K562 (cell line): ENCODE data around the gene ERCC6. TPM values are rescaled to one million over a fixed set of nuclear protein-coding genes. Genes with fewer than 3 reads are reported as not detected.

ENCODE experiments used
- ATAC-seq: fragments of 200-7000 bp; cut with Tn5 transposase; 3 replicates; pipeline ENCODE4 v1.9.1; 2020; ENCODE audit warnings: moderate library complexity
- BruUV-seq: library from RNA; stranded (reverse); fragments of 400-500 nt; replicated peaks from 2 replicates; lab custom pipeline; 2021; lab: Mats Ljungman, UMichigan
- CTCF ChIA-PET: fragments of 300-600 bp; formaldehyde crosslinking; extraction: SDS; loops from one replicate; lab custom pipeline; 2021; ENCODE audit warnings: low intra/inter-chr PET ratio; lab: Yijun Ruan, JAX
- POLR2A ChIA-PET: fragments of 300-600, 350-650 bp; sonication (Branson Sonifier 250); formaldehyde crosslinking; extraction: SDS; loops from one replicate; lab custom pipeline; 2021; ENCODE audit warnings: antibody characterized with exemption, inconsistent platforms; lab: Yijun Ruan, JAX
- DNase-seq, 4 experiments: peaks; one replicate each; pipeline versions ENCODE4 v3.0.0 to v3.0.0-alpha.2; 2011 to 2018; ENCODE audit warnings: low spot score in 3 of 4, mixed read lengths in 3 of 4; ENCODE audit errors: extremely low read depth in 1 of 4
- FAIRE-seq: peaks from 2 replicates; lab custom pipeline; 2011; peaks lifted over from hg19 to GRCh38; lab: Jason Lieb, UNC
- H2AFZ ChIP-seq: 2 replicates; pipeline ENCODE4 v1.6.0; 2011; ENCODE audit warnings: low read depth, low read length, control low read depth, inconsistent platforms
- H3K27ac ChIP-seq: fragments of 200-600 bp; 3 replicates; pipeline ENCODE4 v1.8.0; 2011; ENCODE audit warnings: low read depth, mild to moderate bottlenecking, control low read depth, inconsistent platforms, low read length, moderate library complexity, mixed read lengths; ENCODE audit errors: extremely low read depth
- H3K27me3 ChIP-seq, 2 experiments: fragments of 300-600 bp in 1 of 2; 2 replicates in 1 of 2; 3 replicates in 1 of 2; pipeline versions ENCODE4 v1.6.0 to v1.8.0; 2011; ENCODE audit warnings: inconsistent platforms in 2 of 2, low read length in 2 of 2, mild to moderate bottlenecking in 1 of 2, mixed read lengths in 1 of 2, moderate library complexity in 1 of 2; ENCODE audit not compliant: control insufficient read depth in 2 of 2, insufficient read depth in 2 of 2
- H3K36me3 ChIP-seq: fragments of 300-600 bp; 3 replicates; pipeline ENCODE4 v1.8.0; 2011; ENCODE audit warnings: mild to moderate bottlenecking, low read length, inconsistent platforms; ENCODE audit not compliant: control insufficient read depth, insufficient read depth
- H3K4me1 ChIP-seq, 2 experiments: fragments of 200-600 bp in 1 of 2; replicated peaks in 1 of 2; 2 replicates in 1 of 2; 3 replicates in 1 of 2; pipeline versions ENCODE4 v1.5.1 to v1.8.0; 2011; ENCODE audit warnings: inconsistent platforms in 2 of 2, low read length in 2 of 2, mild to moderate bottlenecking in 1 of 2, mixed read lengths in 1 of 2, moderate library complexity in 1 of 2; ENCODE audit not compliant: control insufficient read depth in 2 of 2, insufficient read depth in 2 of 2
- H3K4me2 ChIP-seq: 2 replicates; pipeline ENCODE4 v1.6.1; 2011; ENCODE audit warnings: low read length, control low read depth, inconsistent platforms, mixed read lengths; ENCODE audit not compliant: insufficient read depth
- H3K4me3 ChIP-seq: fragments of 200-600 bp; sonication (generic), shearing (Covaris generic); 2 replicates; pipeline ENCODE4 v1.5.1; 2016; ENCODE audit warnings: control low read depth, inconsistent platforms
- H3K79me2 ChIP-seq: fragments of 200-600 bp; 3 replicates; pipeline ENCODE4 v1.8.0; 2011; ENCODE audit warnings: low read length, inconsistent platforms; ENCODE audit not compliant: control insufficient read depth, insufficient read depth
- H3K9ac ChIP-seq, 2 experiments: 2 replicates each; pipeline versions ENCODE4 v1.6.0 to v1.6.1; 2011; ENCODE audit warnings: low read depth in 2 of 2, low read length in 2 of 2, control low read depth in 1 of 2, inconsistent platforms in 1 of 2, mild to moderate bottlenecking in 1 of 2, mixed read lengths in 1 of 2; ENCODE audit not compliant: insufficient read depth in 1 of 2
- H3K9me1 ChIP-seq: one replicate; pipeline ENCODE4 v1.6.0; 2011; ENCODE audit warnings: inconsistent platforms, mild to moderate bottlenecking, low read length, moderate library complexity; ENCODE audit not compliant: control insufficient read depth, insufficient read depth
- H3K9me3 ChIP-seq: replicated peaks from 2 replicates; pipeline ENCODE4 v1.5.1; 2011; ENCODE audit warnings: low read depth, low read length, inconsistent platforms; ENCODE audit not compliant: control insufficient read depth, insufficient read depth
- H4K20me1 ChIP-seq: replicated peaks from 2 replicates; pipeline ENCODE4 v1.6.1; 2011; ENCODE audit warnings: low read length, inconsistent platforms, mixed read lengths; ENCODE audit not compliant: control insufficient read depth, insufficient read depth
- ATF3 ChIP-seq, 2 experiments: fragments of 450-650 bp in 1 of 2; sonication (generic) in 1 of 2; formaldehyde crosslinking in 1 of 2; IDR thresholded peaks in 1 of 2; conservative IDR thresholded peaks in 1 of 2; 2 replicates each; pipeline versions ENCODE4 v1.6.1 to v1.8.1; 2016 to 2023; ENCODE audit warnings: mild to moderate bottlenecking in 2 of 2, moderate library complexity in 2 of 2, inconsistent platforms in 1 of 2, missing genetic modification reagents in 1 of 2
- BMI1 ChIP-seq: fragments of 150-350 bp; IDR thresholded peaks from 2 replicates; pipeline ENCODE4 v1.6.1; 2014; ENCODE audit warnings: low read length
- FOXJ3 ChIP-seq: sonication (generic); formaldehyde crosslinking; IDR thresholded peaks from 2 replicates; pipeline ENCODE4 v1.4.0; 2020; ENCODE audit warnings: mild to moderate bottlenecking, missing genetic modification reagents
- GATA2 ChIP-seq: sonication (generic); formaldehyde crosslinking; IDR thresholded peaks from 2 replicates; pipeline ENCODE4 v1.4.0; 2020; ENCODE audit warnings: mild to moderate bottlenecking, missing genetic modification reagents
- HDGF ChIP-seq: fragments of 450-650 bp; IDR thresholded peaks from 2 replicates; pipeline ENCODE4 v1.6.1; 2016
- JUND ChIP-seq, 2 experiments: IDR thresholded peaks; 2 replicates in 1 of 2; 3 replicates in 1 of 2; pipeline ENCODE4 v1.6.1; 2011; ENCODE audit warnings: borderline replicate concordance in 2 of 2, low read depth in 2 of 2, low read length in 2 of 2, improper control_type of control experiment in 1 of 2, missing biosample characterization in 1 of 2, missing genetic modification characterization in 1 of 2, missing genetic modification reagents in 1 of 2
- KDM1A ChIP-seq, 2 experiments: fragments of 450-650 bp; IDR thresholded peaks; 2 replicates each; pipeline ENCODE4 v1.6.1; 2016; ENCODE audit warnings: mild to moderate bottlenecking in 2 of 2
- RCOR1 ChIP-seq, 2 experiments: IDR thresholded peaks; 2 replicates each; pipeline ENCODE4 v1.6.1; 2012; ENCODE audit warnings: low read depth in 2 of 2, low read length in 2 of 2, borderline replicate concordance in 1 of 2, improper control_type of control experiment in 1 of 2
- ZNF239 ChIP-seq: fragments of 250-450 bp; sonication (Bioruptor Pico); IDR thresholded peaks from 2 replicates; pipeline ENCODE4 v1.4.0; 2020; ENCODE audit warnings: mild to moderate bottlenecking
- WGBS: fragments of 100-300 bp; shearing (Covaris generic); methylation state at CpG from one replicate; pipeline ENCODE4 v1.1.6; 2016; ENCODE audit warnings: low coverage, mixed read lengths; ENCODE audit not compliant: insufficient coverage; ENCODE audit errors: missing lambda C conversion rate; 5-methylcytosine and 5-hydroxymethylcytosine counted together
- in situ Hi-C: fragments of 300-500 bp; cut with MboI; formaldehyde crosslinking; loops from 4 replicates; pipeline ENCODE4 v1.15.0; 2018; ENCODE audit warnings: inconsistent platforms, mixed read lengths
- intact Hi-C: fragments of 100-400 bp; cut with micrococcal nuclease; formaldehyde crosslinking; loops from 2 replicates; pipeline ENCODE4 v1.14.2; 2022
- polyA plus RNA-seq, 8 experiments: library from polyadenylated mRNA; depleted of rRNA in 4 of 8; stranded (reverse) in 5 of 8; unstranded in 3 of 8; fragments of >200 nt; fragmentation: Nextera tagmentation in 2 of 8; fragmentation: Illumina TruSeq in 1 of 8; extraction: Ambion mirVana in 2 of 8; extraction: Trizol in 1 of 8; gene quantifications; 2 replicates each; pipeline versions ENCODE4 v1.2.1 to v1.2.3, GENCODE V29; 2011 to 2014; ENCODE audit warnings: inconsistent platforms in 1 of 8, missing spikeins in 1 of 8
- total RNA-seq, 7 experiments: library from RNA; depleted of rRNA in 6 of 7; stranded (reverse); fragments of >200 nt in 6 of 7; fragmentation: Illumina TruSeq in 2 of 7; extraction: Trizol in 2 of 7; gene quantifications; 2 replicates each; pipeline versions ENCODE4 v1.2.1 to v1.2.3, GENCODE V29; 2011 to 2021; ENCODE audit warnings: low replicate concordance in 1 of 7
- TF ChIP-seq, protein P1 (sequence below): fragments of 450-650 bp; formaldehyde crosslinking; IDR thresholded peaks from 2 replicates; pipeline ENCODE4 v1.4.0; 2020; ENCODE audit warnings: mild to moderate bottlenecking

Gene ERCC6
- total and polyA plus RNA-seq, 9 of the 15 experiments (the other 6 are each of a cell fraction or from before 2014, with no cell fraction given) = 7.8 to 17.7 (median 11.8) TPM

- peak; percentile 48; the same call in 1 of the 2 replicates for TF ChIP-seq ATF3 (IDR thresholded peaks at IDR 0.05)
- no peak for TF ChIP-seq ATF3 (CRISPR knock-in tag; conservative IDR thresholded peaks at IDR 0.05)
- peak; percentile 38; the same call in 1 of the 2 replicates for TF ChIP-seq JUND (IDR thresholded peaks at IDR 0.05; ENCODE audit: borderline replicate concordance, low read depth, low read length)
- TF ChIP-seq JUND (tag; IDR thresholded peaks at IDR 0.05; ENCODE audit: borderline replicate concordance, low read depth, low read length) = no peak; the same call in 2 of the 3 replicates
- peak; percentile 66 for TF ChIP-seq GATA2
- no peak for TF ChIP-seq FOXJ3 (CRISPR knock-in tag)
- TF ChIP-seq KDM1A (IDR thresholded peaks at IDR 0.05) = 0 out of 4 replicates have a peak, but pooled peaks of 1 of the 2 experiments have one; percentile 11
- TF ChIP-seq ZNF239 (CRISPR knock-in tag) = no peak
- TF ChIP-seq RCOR1 (IDR thresholded peaks at IDR 0.05; ENCODE audit: borderline replicate concordance in 1 of 2, low read depth in 2 of 2, low read length in 2 of 2) = peak; percentile 22 to 74; a peak in 2 of 4 replicates
- no peak for TF ChIP-seq BMI1
Measured at GRCh38 chr10:49499305-49499851, 39.5 kb downstream of the ERCC6 start (continued).

GRCh38 chr10:49498425-49498824 lies 40.5 kb downstream of the ERCC6 start:
- H3K27me3 ChIP-seq = no peaks in the 10 kb centered on the region
- BruUV-seq = no TSS peak
- no peak for FAIRE-seq
- ChIA-PET CTCF (no interaction called here), POLR2A (interaction anchor here (1.6 kb wide), 1 partner anchor 10 kb away, joined by 6 read pairs; no protein-coding TSS in a partner anchor)
- no peak overlapping the region for H2AFZ ChIP-seq
- ATAC-seq = no peak
- H3K36me3 ChIP-seq = no peaks in the 10 kb centered on the region
- H3K4me1 ChIP-seq = peaks cover 0 to 7% of the 10 kb centered on the region in 2 experiments; a peak in 2 of 5 replicates
- no peak overlapping the region for H3K4me3 ChIP-seq
- H3K27ac ChIP-seq = no peak overlapping the region
- WGBS = 96% methylated on average over 2 of the region's 2 CpGs
- no peaks in the 10 kb centered on the region for H3K79me2 ChIP-seq
- H3K9me3 ChIP-seq = no peaks in the 10 kb centered on the region
- in situ Hi-C loops (no loop called here), intact Hi-C loops (no loop called here)
- H3K9ac ChIP-seq = no peak overlapping the region
- no peaks in the 10 kb centered on the region for H3K9me1 ChIP-seq
- DNase-seq = no peak
- H4K20me1 ChIP-seq = no peaks in the 10 kb centered on the region
- H3K4me2 ChIP-seq = no peak overlapping the region
- TF ChIP-seq HDGF = no peak
- TF ChIP-seq, protein P1, sequence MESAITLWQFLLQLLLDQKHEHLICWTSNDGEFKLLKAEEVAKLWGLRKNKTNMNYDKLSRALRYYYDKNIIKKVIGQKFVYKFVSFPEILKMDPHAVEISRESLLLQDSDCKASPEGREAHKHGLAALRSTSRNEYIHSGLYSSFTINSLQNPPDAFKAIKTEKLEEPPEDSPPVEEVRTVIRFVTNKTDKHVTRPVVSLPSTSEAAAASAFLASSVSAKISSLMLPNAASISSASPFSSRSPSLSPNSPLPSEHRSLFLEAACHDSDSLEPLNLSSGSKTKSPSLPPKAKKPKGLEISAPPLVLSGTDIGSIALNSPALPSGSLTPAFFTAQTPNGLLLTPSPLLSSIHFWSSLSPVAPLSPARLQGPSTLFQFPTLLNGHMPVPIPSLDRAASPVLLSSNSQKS (CRISPR knock-in tag) = no peak
